Mucosa of descending colon (tissue), 3 donors: Measurements from ENCODE around the gene ADAMTS9. TPM values are rescaled to one million over a fixed set of nuclear protein-coding genes. Genes with fewer than 3 reads are reported as not detected.

ENCODE experiments used
- ATAC-seq: fragments of 200-7000 bp; cut with Tn5 transposase; one replicate; pipeline ENCODE4 v1.9.1; 2020; ENCODE audit warnings: mild to moderate bottlenecking, moderate library complexity
- DNase-seq, 3 donors: peaks; one replicate each; pipeline ENCODE4 v3.0.0-alpha.2; 2020
- H3K36me3 ChIP-seq: fragments of 200-600 bp; one replicate; pipeline ENCODE4 v1.8.0; 2021; ENCODE audit warnings: low read depth, mild to moderate bottlenecking
- H3K4me1 ChIP-seq: fragments of 200-600 bp; one replicate; pipeline ENCODE4 v1.8.0; 2021; ENCODE audit warnings: low read depth, mild to moderate bottlenecking
- H3K4me3 ChIP-seq: fragments of 200-600 bp; one replicate; pipeline ENCODE4 v1.8.0; 2021; ENCODE audit warnings: mild to moderate bottlenecking
- H3K9me3 ChIP-seq: fragments of 200-600 bp; one replicate; pipeline ENCODE4 v1.8.0; 2021; ENCODE audit warnings: mild to moderate bottlenecking
- CTCF ChIP-seq: fragments of 200-600 bp; IDR thresholded peaks from one replicate; pipeline ENCODE4 v1.8.0; 2022; ENCODE audit warnings: antibody characterized with exemption, mild to moderate bottlenecking
- intact Hi-C, 2 donors: fragments of 100-400 bp; cut with DNase I in 1 of 2; cut with micrococcal nuclease in 1 of 2; formaldehyde crosslinking; loops; one replicate each; pipeline versions ENCODE4 v1.11.0 to v1.11.1; 2022; cut with DNase I, micrococcal nuclease
- total RNA-seq, 3 donors: library from RNA; stranded (reverse); fragmentation: NEBNext Ultra II Directional in 2 of 3; extraction: Animal tissue kit (Norgen Biotek cat#: 25700) in 2 of 3; gene quantifications; one replicate each; pipeline versions ENCODE4 v1.2.1 to v1.2.4, GENCODE V29; 2021 to 2023
- donor health status: DM: no; HTN: no; CAD: no; lungs with moderate emphysema.
- donor health status: DM: no; HTN: no; CAD: no.
- donor health status: DM: no; HTN: yes; CAD: no.

ADAMTS9 gene
- total RNA-seq, 3 donors from 2014 or later: 7.4 to 20.5 (median 20.1) TPM

- TF ChIP-seq CTCF: no peak
- H3K36me3 ChIP-seq: no peaks in the 10 kb centered on the region
- no peak for DNase-seq
- no peak for ATAC-seq
- intact Hi-C loops: no loop called here
- H3K4me3 ChIP-seq: no peak overlapping the region
- peaks cover 7% of the 10 kb centered on the region for H3K4me1 ChIP-seq
- no peaks in the 10 kb centered on the region for H3K9me3 ChIP-seq
These were observed 37.1 kb downstream of the ADAMTS9 start for GRCh38 chr3:64650715-64651114.

- Histone ChIP-seq H3K4me3 (no peak overlapping the region), H3K36me3 (no peaks in the 10 kb centered on the region), H3K9me3 (no peaks in the 10 kb centered on the region), H3K4me1 (peaks cover 7% of the 10 kb centered on the region)
- ATAC-seq (peak; percentile 83), DNase-seq (no peak)
- no peak for TF ChIP-seq CTCF
- intact Hi-C loops: no loop called here
These were observed 37.6 kb downstream of the ADAMTS9 start for GRCh38 chr3:64650096-64650622.

GRCh38 chr3:64648927-64649906 lies 38.6 kb downstream of the ADAMTS9 start:
- Histone ChIP-seq H3K36me3 (no peaks in the 10 kb centered on the region), H3K9me3 (no peaks in the 10 kb centered on the region), H3K4me1 (peaks cover 7% of the 10 kb centered on the region), H3K4me3 (no peak overlapping the region)
- no peak for TF ChIP-seq CTCF
- ATAC-seq (peak; percentile 47), DNase-seq (no peak)
- intact Hi-C loops: no loop called here

GRCh38 chr3:64647825-64648224 lies 40.0 kb downstream of the ADAMTS9 start:
- DNase-seq: no peak
- intact Hi-C loops: no loop called here
- peaks cover 11% of the 10 kb centered on the region for H3K4me1 ChIP-seq
- H3K36me3 ChIP-seq: no peaks in the 10 kb centered on the region
- no peak for ATAC-seq
- no peaks in the 10 kb centered on the region for H3K9me3 ChIP-seq
- TF ChIP-seq CTCF: no peak
- H3K4me3 ChIP-seq: no peak overlapping the region

GRCh38 chr3:64645243-64645642 lies 42.6 kb downstream of the ADAMTS9 start:
- intact Hi-C loops: no loop called here
- no peak for DNase-seq
- no peaks in the 10 kb centered on the region for H3K9me3 ChIP-seq
- H3K4me1 ChIP-seq: peaks cover 11% of the 10 kb centered on the region
- TF ChIP-seq CTCF: no peak
- H3K4me3 ChIP-seq: no peak overlapping the region
- no peak for ATAC-seq
- H3K36me3 ChIP-seq: no peaks in the 10 kb centered on the region
